Transverse colon (tissue), 4 donors: ENCODE measurements around the gene DLG2.
"Not testable (repeated sequence)": the region's sequence is repeated elsewhere in the genome, so short reads cannot be mapped to it uniquely, and the experiment has no call there.

Experiments used
- EP300 ChIP-seq: sonication (generic); formaldehyde crosslinking; IDR thresholded peaks from one replicate; pipeline ENCODE4 v1.6.1; 2017; ENCODE audit warnings: antibody characterized with exemption, low read depth
- POLR2AphosphoS5 ChIP-seq, 3 donors: sonication (generic); formaldehyde crosslinking; IDR thresholded peaks; one replicate each; pipeline ENCODE4 v1.6.1; 2016; ENCODE audit warnings: antibody characterized with exemption in 3 of 3
- TF ChIP-seq, protein P1 (sequence below), 5 experiments: fragments of 200-600 bp in 3 of 5; fragments of 450-650 bp in 2 of 5; sonication (generic) in 3 of 5; IDR thresholded peaks; 1 replicate in 2 of 5; 2 replicates in 3 of 5; pipeline ENCODE4 v1.5.1; 2016 to 2017; ENCODE audit warnings: antibody characterized with exemption in 5 of 5, inconsistent platforms in 3 of 5, mild to moderate bottlenecking in 2 of 5, moderate library complexity in 1 of 5

- not testable (repeated sequence) for TF ChIP-seq EP300; POLR2AphosphoS5 (IDR thresholded peaks at IDR 0.05)
- TF ChIP-seq, protein P1, sequence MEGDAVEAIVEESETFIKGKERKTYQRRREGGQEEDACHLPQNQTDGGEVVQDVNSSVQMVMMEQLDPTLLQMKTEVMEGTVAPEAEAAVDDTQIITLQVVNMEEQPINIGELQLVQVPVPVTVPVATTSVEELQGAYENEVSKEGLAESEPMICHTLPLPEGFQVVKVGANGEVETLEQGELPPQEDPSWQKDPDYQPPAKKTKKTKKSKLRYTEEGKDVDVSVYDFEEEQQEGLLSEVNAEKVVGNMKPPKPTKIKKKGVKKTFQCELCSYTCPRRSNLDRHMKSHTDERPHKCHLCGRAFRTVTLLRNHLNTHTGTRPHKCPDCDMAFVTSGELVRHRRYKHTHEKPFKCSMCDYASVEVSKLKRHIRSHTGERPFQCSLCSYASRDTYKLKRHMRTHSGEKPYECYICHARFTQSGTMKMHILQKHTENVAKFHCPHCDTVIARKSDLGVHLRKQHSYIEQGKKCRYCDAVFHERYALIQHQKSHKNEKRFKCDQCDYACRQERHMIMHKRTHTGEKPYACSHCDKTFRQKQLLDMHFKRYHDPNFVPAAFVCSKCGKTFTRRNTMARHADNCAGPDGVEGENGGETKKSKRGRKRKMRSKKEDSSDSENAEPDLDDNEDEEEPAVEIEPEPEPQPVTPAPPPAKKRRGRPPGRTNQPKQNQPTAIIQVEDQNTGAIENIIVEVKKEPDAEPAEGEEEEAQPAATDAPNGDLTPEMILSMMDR (IDR thresholded peaks at IDR 0.05), result not testable (repeated sequence)
Measured at GRCh38 chr11:83422641-83423040, 2204.5 kb downstream of the DLG2 start.
